IPS-20b (cell line): ENCODE data around the gene GBE1.

Source experiments
- H3K27ac ChIP-seq: one replicate; pipeline ENCODE4 v1.5.1; 2013; ENCODE audit warnings: low read length
- H3K27me3 ChIP-seq: 2 replicates; pipeline ENCODE4 v1.6.1; 2013; ENCODE audit warnings: mild to moderate bottlenecking, low read length, inconsistent platforms; ENCODE audit not compliant: insufficient read depth
- H3K36me3 ChIP-seq: 2 replicates; pipeline ENCODE4 v1.6.1; 2013; ENCODE audit warnings: low read depth, mild to moderate bottlenecking, inconsistent platforms, low read length, moderate library complexity; ENCODE audit not compliant: insufficient read depth
- H3K4me1 ChIP-seq: 2 replicates; pipeline ENCODE4 v1.6.1; 2013; ENCODE audit warnings: mild to moderate bottlenecking, control low read depth, inconsistent platforms, low read length, moderate library complexity; ENCODE audit not compliant: insufficient read depth
- H3K4me3 ChIP-seq: 2 replicates; pipeline ENCODE4 v1.5.1; 2013; ENCODE audit warnings: mild to moderate bottlenecking, low read length, inconsistent platforms
- H3K9ac ChIP-seq: 2 replicates; pipeline ENCODE4 v1.6.1; 2013; ENCODE audit warnings: low read depth, mild to moderate bottlenecking, inconsistent platforms, low read length, moderate library complexity
- H3K9me3 ChIP-seq: 2 replicates; pipeline ENCODE4 v1.6.1; 2013; ENCODE audit warnings: mild to moderate bottlenecking, low read depth, low read length, inconsistent platforms; ENCODE audit not compliant: insufficient read depth

Gene GBE1

GRCh38 chr3:81696090-81696489 is 65.4 kb downstream of the GBE1 start:
- Histone ChIP-seq H3K9ac (no peak overlapping the region), H3K4me1 (no peaks in the 10 kb centered on the region), H3K4me3 (no peak overlapping the region), H3K27me3 (no peaks in the 10 kb centered on the region), H3K36me3 (no peaks in the 10 kb centered on the region), H3K27ac (no peak overlapping the region), H3K9me3 (no peaks in the 10 kb centered on the region)

GRCh38 chr3:81695302-81695701 is 66.1 kb downstream of the GBE1 start:
- no peaks in the 10 kb centered on the region for H3K4me1 ChIP-seq
- H3K4me3 ChIP-seq = no peak overlapping the region
- H3K9me3 ChIP-seq = no peaks in the 10 kb centered on the region
- H3K9ac ChIP-seq = no peak overlapping the region
- H3K27ac ChIP-seq = no peak overlapping the region
- H3K27me3 ChIP-seq = no peaks in the 10 kb centered on the region
- no peaks in the 10 kb centered on the region for H3K36me3 ChIP-seq

- H3K36me3 ChIP-seq = no peaks in the 10 kb centered on the region
Observed at GRCh38 chr3:81694662-81695061, 66.8 kb downstream of the GBE1 start.

GRCh38 chr3:81692766-81693165 is 68.7 kb downstream of the GBE1 start:
- no peak overlapping the region for H3K4me3 ChIP-seq
- no peak overlapping the region for H3K27ac ChIP-seq
- H3K4me1 ChIP-seq = 0 out of 2 replicates have a peak, but pooled peaks cover 2% of the 10 kb centered on the region
- no peaks in the 10 kb centered on the region for H3K9me3 ChIP-seq
- H3K9ac ChIP-seq = no peak overlapping the region
- no peaks in the 10 kb centered on the region for H3K27me3 ChIP-seq
- no peaks in the 10 kb centered on the region for H3K36me3 ChIP-seq

More at GRCh38 chr3:81694662-81695061, 66.8 kb downstream of the GBE1 start:
- Histone ChIP-seq H3K27ac (no peak overlapping the region), H3K9ac (no peak overlapping the region), H3K9me3 (no peaks in the 10 kb centered on the region), H3K4me3 (no peak overlapping the region), H3K4me1 (no peaks in the 10 kb centered on the region), H3K27me3 (no peaks in the 10 kb centered on the region)

- H3K27ac ChIP-seq = no peak overlapping the region
- H3K4me1 ChIP-seq = 0 out of 2 replicates have a peak, but pooled peaks cover 2% of the 10 kb centered on the region
- H3K36me3 ChIP-seq = no peaks in the 10 kb centered on the region
- H3K9me3 ChIP-seq = no peaks in the 10 kb centered on the region
- no peak overlapping the region for H3K4me3 ChIP-seq
- no peaks in the 10 kb centered on the region for H3K27me3 ChIP-seq
- no peak overlapping the region for H3K9ac ChIP-seq
Observed at GRCh38 chr3:81689617-81690016, 71.8 kb downstream of the GBE1 start.

GRCh38 chr3:81684751-81685395 is 76.6 kb downstream of the GBE1 start:
- H3K27me3 ChIP-seq = no peaks in the 10 kb centered on the region
- no peak overlapping the region for H3K4me3 ChIP-seq
- H3K9me3 ChIP-seq = no peaks in the 10 kb centered on the region
- H3K4me1 ChIP-seq = 0 out of 2 replicates have a peak, but pooled peaks cover 2% of the 10 kb centered on the region
- no peaks in the 10 kb centered on the region for H3K36me3 ChIP-seq
- H3K27ac ChIP-seq = no peak overlapping the region
- H3K9ac ChIP-seq = no peak overlapping the region

GRCh38 chr3:81676706-81677456 is 84.6 kb downstream of the GBE1 start:
- H3K27me3 ChIP-seq = no peaks in the 10 kb centered on the region
- H3K4me1 ChIP-seq = no peaks in the 10 kb centered on the region
- H3K9ac ChIP-seq = no peak overlapping the region
- H3K36me3 ChIP-seq = no peaks in the 10 kb centered on the region
- H3K27ac ChIP-seq = no peak overlapping the region
- no peaks in the 10 kb centered on the region for H3K9me3 ChIP-seq
- no peak overlapping the region for H3K4me3 ChIP-seq

- Histone ChIP-seq H3K9me3 (no peaks in the 10 kb centered on the region), H3K27ac (no peak overlapping the region), H3K9ac (no peak overlapping the region), H3K4me3 (no peak overlapping the region), H3K27me3 (no peaks in the 10 kb centered on the region), H3K36me3 (no peaks in the 10 kb centered on the region), H3K4me1 (no peaks in the 10 kb centered on the region)
Observed at GRCh38 chr3:81674690-81675089, 86.8 kb downstream of the GBE1 start.

GRCh38 chr3:81668283-81668682 is 93.2 kb downstream of the GBE1 start:
- Histone ChIP-seq H3K27me3 (no peaks in the 10 kb centered on the region), H3K27ac (no peak overlapping the region), H3K36me3 (no peaks in the 10 kb centered on the region), H3K4me1 (no peaks in the 10 kb centered on the region), H3K4me3 (no peak overlapping the region), H3K9me3 (no peaks in the 10 kb centered on the region), H3K9ac (no peak overlapping the region)

GRCh38 chr3:81666502-81667121 is 94.8 kb downstream of the GBE1 start:
- no peak overlapping the region for H3K4me3 ChIP-seq
- H3K9me3 ChIP-seq = no peaks in the 10 kb centered on the region
- H3K27ac ChIP-seq = no peak overlapping the region
- H3K27me3 ChIP-seq = no peaks in the 10 kb centered on the region
- H3K4me1 ChIP-seq = no peaks in the 10 kb centered on the region
- no peak overlapping the region for H3K9ac ChIP-seq
- no peaks in the 10 kb centered on the region for H3K36me3 ChIP-seq

- H3K9me3 ChIP-seq = no peaks in the 10 kb centered on the region
- H3K27me3 ChIP-seq = no peaks in the 10 kb centered on the region
- H3K4me3 ChIP-seq = no peak overlapping the region
- H3K9ac ChIP-seq = no peak overlapping the region
- H3K36me3 ChIP-seq = no peaks in the 10 kb centered on the region
- H3K4me1 ChIP-seq = no peaks in the 10 kb centered on the region
- H3K27ac ChIP-seq = no peak overlapping the region
Observed at GRCh38 chr3:81663114-81663513, 98.3 kb downstream of the GBE1 start.

- Histone ChIP-seq H3K27ac (no peak overlapping the region), H3K4me3 (no peak overlapping the region), H3K4me1 (no peaks in the 10 kb centered on the region), H3K36me3 (no peaks in the 10 kb centered on the region), H3K9me3 (no peaks in the 10 kb centered on the region), H3K9ac (no peak overlapping the region), H3K27me3 (no peaks in the 10 kb centered on the region)
Observed at GRCh38 chr3:81660036-81660435, 101.4 kb downstream of the GBE1 start.
